ENCODE data around the gene CPNE9. TPM values are rescaled to one million over a fixed set of nuclear protein-coding genes. Genes with fewer than 3 reads are reported as not detected.

CPNE9 gene
- total RNA-seq, 1 experiment from 2014 or later = 3.5 TPM

GRCh38 chr3:9727041-9727595 lies 23.5 kb downstream of the CPNE9 start:
- H3K4me1 Mint-ChIP-seq = peaks cover 23 to 29% of the 10 kb centered on the region in 2 experiments
- Histone ChIP-seq H4K20me1 (ENCODE audit: control insufficient read depth, insufficient read depth, insufficient read length) (no peaks in the 10 kb centered on the region), H2BK15ac (ENCODE audit: low read depth, low read length) (no peak overlapping the region), H3K9ac (ENCODE audit: extremely low read depth, insufficient read length, low read length) (no peak overlapping the region), H4K5ac (ENCODE audit: insufficient read length, low read depth, low read length) (no peak overlapping the region), H3K79me2 (ENCODE audit: insufficient read depth, low read length) (no peaks in the 10 kb centered on the region; the same call in 1 of the 2 replicates), H3K56ac (ENCODE audit: insufficient read length, low read depth, low read length) (no peak overlapping the region), H2BK5ac (ENCODE audit: insufficient read length, low read length) (no peak overlapping the region), H3K4me2 (ENCODE audit: insufficient read depth, insufficient read length, low read length) (peak overlapping the region; percentile 79), H4K8ac (replicated peaks; ENCODE audit: insufficient read length, low read depth, low read length) (no peak overlapping the region), H2BK120ac (ENCODE audit: low read depth, low read length, poor library complexity, severe bottlenecking) (no peak overlapping the region), H3K4ac (ENCODE audit: low read depth, low read length) (no peak overlapping the region), H2BK20ac (ENCODE audit: low read depth, low read length, poor library complexity, severe bottlenecking) (no peak overlapping the region), H3K14ac (ENCODE audit: insufficient read depth, low read length) (no peak overlapping the region), H3K27ac (ENCODE audit: insufficient read length, low read depth, low read length) (no peak overlapping the region), H3K18ac (ENCODE audit: insufficient read length, low read depth, low read length) (no peak overlapping the region), H3K27me3 (ENCODE audit: insufficient read depth, low read length) (no peaks in the 10 kb centered on the region), H3K4me1 (ENCODE audit: insufficient read depth, low read length) (no peaks in the 10 kb centered on the region), H3K79me1 (ENCODE audit: insufficient read depth, low read depth, low read length, poor library complexity, severe bottlenecking) (no peaks in the 10 kb centered on the region), H4K91ac (ENCODE audit: insufficient read length, low read depth, low read length) (no peak overlapping the region), H2AK5ac (ENCODE audit: insufficient read length, low read length) (no peak overlapping the region), H3K23me2 (ENCODE audit: insufficient read length, low read depth, low read length, poor library complexity, severe bottlenecking) (peaks cover 9% of the 10 kb centered on the region), H3K23ac (ENCODE audit: insufficient read length, low read depth, low read length) (no peak overlapping the region), H3T11ph (ENCODE audit: low read length) (no peak overlapping the region), H3K9me3 (ENCODE audit: control insufficient read depth, low read depth, low read length) (no peaks in the 10 kb centered on the region), H2AFZ (ENCODE audit: low read length) (peak overlapping the region; percentile 94), H2BK12ac (ENCODE audit: insufficient read length, low read depth, low read length) (no peak overlapping the region)
- peak overlapping the region in 1 of 3 experiments; percentile 13; a peak in 1 of 7 replicates for H3K27ac Mint-ChIP-seq
- TF ChIP-seq CTCF (conservative IDR thresholded peaks at IDR 0.05) = peak; percentile 96
- H3K27me3 Mint-ChIP-seq (ENCODE audit: low read depth) = peaks cover 3% of the 10 kb centered on the region
- H3K36me3 Mint-ChIP-seq (ENCODE audit: insufficient read depth in 1 of 3, low read depth in 3 of 3) = no peaks in the 10 kb centered on the region
- H3K4me3 Mint-ChIP-seq = peak overlapping the region; percentile 39 to 73
- peak; percentile 90 for DNase-seq
- WGBS (ENCODE audit: extremely low coverage, insufficient read length, low lambda C conversion rate) = no CpG with 5 or more reads among the region's 11 CpGs
- H3K9me3 Mint-ChIP-seq = no peaks in the 10 kb centered on the region; a peak in 1 of 5 replicates

All from H9 (cell line).